BE2C (cell line): ENCODE results near the gene MAP4K4.

Experiments
- DNase-seq: peaks from one replicate; pipeline ENCODE4 v3.0.0-alpha.2; 2020
- H3K27me3 ChIP-seq: fragments of 250-450 bp; sonication (Bioruptor Pico); 2 replicates; pipeline ENCODE4 v1.5.1; 2020; ENCODE audit warnings: mild to moderate bottlenecking
- H3K36me3 ChIP-seq: fragments of 250-450 bp; sonication (Bioruptor Pico); 2 replicates; pipeline ENCODE4 v1.5.1; 2020; ENCODE audit warnings: mild to moderate bottlenecking
- H3K4me1 ChIP-seq: fragments of 250-450 bp; sonication (Bioruptor Pico); 2 replicates; pipeline ENCODE4 v1.5.1; 2020
- H3K4me3 ChIP-seq: 2 replicates; pipeline ENCODE4 v1.5.1; 2011; ENCODE audit warnings: low read depth, low read length
- H3K9me3 ChIP-seq: fragments of 250-450 bp; sonication (Bioruptor Pico); 2 replicates; pipeline ENCODE4 v1.5.1; 2020
- CTCF ChIP-seq: IDR thresholded peaks from 2 replicates; pipeline ENCODE4 v1.5.1; 2012; ENCODE audit warnings: mild to moderate bottlenecking, low read depth, low read length

The MAP4K4 gene

GRCh38 chr2:101688261-101688660, 9.2 kb upstream of the MAP4K4 start:
- Histone ChIP-seq H3K4me3 (no peak overlapping the region), H3K27me3 (no peaks in the 10 kb centered on the region), H3K4me1 (no peaks in the 10 kb centered on the region), H3K9me3 (no peaks in the 10 kb centered on the region), H3K36me3 (no peaks in the 10 kb centered on the region)
- TF ChIP-seq CTCF, result no peak
- no peak for DNase-seq

- H3K4me3 ChIP-seq, result no peak overlapping the region
- TF ChIP-seq CTCF, result no peak
- H3K9me3 ChIP-seq, result no peaks in the 10 kb centered on the region
- H3K4me1 ChIP-seq, result no peaks in the 10 kb centered on the region
- no peaks in the 10 kb centered on the region for H3K36me3 ChIP-seq
- no peaks in the 10 kb centered on the region for H3K27me3 ChIP-seq
- DNase-seq, result no peak
Observed at GRCh38 chr2:101689114-101689825, 8.2 kb upstream of the MAP4K4 start.

- H3K27me3 ChIP-seq, result no peaks in the 10 kb centered on the region
- no peaks in the 10 kb centered on the region for H3K9me3 ChIP-seq
- H3K4me1 ChIP-seq, result no peaks in the 10 kb centered on the region
- no peak overlapping the region for H3K4me3 ChIP-seq
- no peak for TF ChIP-seq CTCF
- H3K36me3 ChIP-seq, result no peaks in the 10 kb centered on the region
- DNase-seq, result no peak
Observed at GRCh38 chr2:101690547-101691152, 6.9 kb upstream of the MAP4K4 start.

- no peak for DNase-seq
- no peaks in the 10 kb centered on the region for H3K4me1 ChIP-seq
Observed at GRCh38 chr2:101692041-101692440, 5.5 kb upstream of the MAP4K4 start.

DNA sequence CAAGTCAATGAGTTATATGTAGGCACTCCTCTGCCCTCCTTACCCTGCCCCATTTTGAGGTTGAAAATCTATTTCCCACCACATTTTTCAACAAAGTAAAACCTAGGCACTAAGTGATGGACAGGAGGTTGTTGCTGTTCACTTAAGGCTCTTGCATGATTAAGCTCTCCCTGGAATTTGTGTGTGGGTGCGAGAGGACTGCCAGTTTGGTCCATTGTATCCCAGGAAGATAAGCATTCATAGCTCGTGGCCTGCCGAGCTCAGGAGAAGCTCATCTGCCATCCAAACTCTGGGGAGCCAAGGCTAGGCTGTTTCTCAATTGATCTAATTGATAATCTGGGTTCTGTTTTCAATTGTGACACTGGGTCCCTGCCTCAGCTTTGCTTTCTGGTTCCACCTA, 4.7 kb upstream of the MAP4K4 start:
- no peak for DNase-seq
- H3K27me3 ChIP-seq, result no peaks in the 10 kb centered on the region
- no peaks in the 10 kb centered on the region for H3K9me3 ChIP-seq
- no peaks in the 10 kb centered on the region for H3K36me3 ChIP-seq
- H3K4me3 ChIP-seq, result no peak overlapping the region
- no peak for TF ChIP-seq CTCF
- H3K4me1 ChIP-seq, result no peaks in the 10 kb centered on the region

More at GRCh38 chr2:101692041-101692440, 5.5 kb upstream of the MAP4K4 start:
- Histone ChIP-seq H3K4me3 (no peak overlapping the region), H3K9me3 (no peaks in the 10 kb centered on the region), H3K27me3 (no peaks in the 10 kb centered on the region), H3K36me3 (no peaks in the 10 kb centered on the region)
- no peak for TF ChIP-seq CTCF

- H3K4me3 ChIP-seq, result no peak overlapping the region
- DNase-seq, result no peak
- TF ChIP-seq CTCF, result no peak
- no peaks in the 10 kb centered on the region for H3K27me3 ChIP-seq
- no peaks in the 10 kb centered on the region for H3K9me3 ChIP-seq
- no peaks in the 10 kb centered on the region for H3K36me3 ChIP-seq
- no peaks in the 10 kb centered on the region for H3K4me1 ChIP-seq
Observed at GRCh38 chr2:101693991-101694588, 3.4 kb upstream of the MAP4K4 start.
